AG04450 (cell line): ENCODE measurements around the gene FAM131B. TPM values are rescaled to one million over a fixed set of nuclear protein-coding genes. Genes with fewer than 3 reads are reported as not detected.
A peak's percentile ranks its signal among the peaks of the same experiment; 100 is the strongest.

ENCODE experiments used
- CTCF ChIA-PET: fragments of 300-600, 350-600 bp; formaldehyde crosslinking; extraction: SDS; loops from one replicate; lab custom pipeline; 2022; ENCODE audit warnings: antibody characterized with exemption, inconsistent platforms; lab: Charles Lee
- POLR2A ChIA-PET: fragments of 350-600 bp; formaldehyde crosslinking; extraction: SDS; loops from one replicate; lab custom pipeline; 2021; ENCODE audit warnings: antibody characterized with exemption, inconsistent platforms; lab: Yijun Ruan, JAX
- DNase-seq: peaks from one replicate; pipeline ENCODE4 v3.0.0-alpha.2; 2011; ENCODE audit warnings: low read depth, low spot score
- H3K27ac ChIP-seq: one replicate; pipeline ENCODE4 v1.5.1; 2012; ENCODE audit warnings: low read depth, low read length, control low read depth
- H3K27me3 ChIP-seq: one replicate; pipeline ENCODE4 v1.6.0; 2012; ENCODE audit warnings: low read length; ENCODE audit not compliant: control insufficient read depth, insufficient read depth
- H3K4me3 ChIP-seq: 2 replicates; pipeline ENCODE4 v1.5.1; 2011; ENCODE audit warnings: mild to moderate bottlenecking, low read depth, low read length, control low read depth
- H3K9me3 ChIP-seq: 2 replicates; pipeline ENCODE4 v1.5.1; 2012; ENCODE audit warnings: low read length; ENCODE audit not compliant: control insufficient read depth, insufficient read depth
- polyA plus RNA-seq: library from polyadenylated mRNA; depleted of rRNA; stranded (reverse); fragments of >200 nt; gene quantifications from 2 replicates; pipeline ENCODE4 v1.2.3, GENCODE V29; 2011
- TF ChIP-seq, protein P1 (sequence below): IDR thresholded peaks from 2 replicates; pipeline ENCODE4 v1.5.1; 2011; ENCODE audit warnings: low read depth, low read length, control low read depth, inconsistent platforms

The FAM131B gene
- polyA plus RNA-seq, 1 experiment, result 3.1 TPM

DNA sequence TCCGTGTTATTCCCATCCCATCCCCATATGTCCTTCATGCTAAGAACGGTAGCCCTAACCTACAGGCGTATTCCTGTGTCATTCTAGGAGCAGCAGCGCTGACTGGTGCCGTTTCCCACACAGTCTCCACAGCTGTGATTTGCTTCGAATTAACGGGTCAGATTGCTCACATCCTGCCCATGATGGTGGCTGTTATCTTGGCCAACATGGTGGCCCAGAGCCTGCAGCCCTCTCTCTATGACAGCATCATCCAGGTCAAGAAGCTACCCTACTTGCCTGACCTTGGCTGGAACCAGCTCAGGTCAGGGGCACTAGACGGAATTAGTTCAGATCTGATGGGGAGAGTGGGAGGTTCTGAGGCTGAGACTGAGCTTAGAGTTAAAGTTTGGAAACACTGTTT is 20.7 kb downstream of the FAM131B start:
- POLR2A ChIA-PET, result no interaction called here
- CTCF ChIA-PET, result interaction anchor here (1.9 kb wide), 1 partner anchor 76 kb away, joined by 5 read pairs; no protein-coding TSS in a partner anchor

DNA sequence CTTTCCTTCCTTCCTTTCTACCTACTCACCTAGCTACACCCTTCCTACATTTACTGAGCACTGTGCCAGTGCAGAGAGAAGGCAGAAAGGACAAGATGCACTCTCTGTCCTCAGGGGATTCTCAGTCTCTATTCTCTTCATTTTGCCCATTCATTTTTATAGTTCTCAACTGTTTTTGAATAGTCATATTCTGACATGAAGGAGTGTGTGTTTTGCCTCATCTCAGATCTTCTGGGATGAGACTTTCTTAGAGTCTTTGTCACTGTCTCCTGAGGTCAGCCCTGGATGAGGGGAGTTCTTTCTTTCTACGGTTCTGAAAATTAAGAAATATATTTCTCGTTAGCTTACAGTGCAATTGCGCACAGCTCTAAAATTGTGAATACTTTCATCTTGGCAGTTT is 25.3 kb downstream of the FAM131B start:
- H3K27ac ChIP-seq, result no peak overlapping the region
- CTCF ChIA-PET, result interaction anchor here (0.8 to 1.4 kb wide), 2 partner anchors 8 to 96 kb away, joined by 4 to 6 read pairs; no protein-coding TSS in a partner anchor
- H3K27me3 ChIP-seq, result peaks cover 14% of the 10 kb centered on the region
- POLR2A ChIA-PET, result interaction anchor here (0.5 kb wide), 1 partner anchor 55 kb away, joined by 3 read pairs; no protein-coding TSS in a partner anchor
- H3K4me3 ChIP-seq, result no peak overlapping the region
- TF ChIP-seq, protein P1, sequence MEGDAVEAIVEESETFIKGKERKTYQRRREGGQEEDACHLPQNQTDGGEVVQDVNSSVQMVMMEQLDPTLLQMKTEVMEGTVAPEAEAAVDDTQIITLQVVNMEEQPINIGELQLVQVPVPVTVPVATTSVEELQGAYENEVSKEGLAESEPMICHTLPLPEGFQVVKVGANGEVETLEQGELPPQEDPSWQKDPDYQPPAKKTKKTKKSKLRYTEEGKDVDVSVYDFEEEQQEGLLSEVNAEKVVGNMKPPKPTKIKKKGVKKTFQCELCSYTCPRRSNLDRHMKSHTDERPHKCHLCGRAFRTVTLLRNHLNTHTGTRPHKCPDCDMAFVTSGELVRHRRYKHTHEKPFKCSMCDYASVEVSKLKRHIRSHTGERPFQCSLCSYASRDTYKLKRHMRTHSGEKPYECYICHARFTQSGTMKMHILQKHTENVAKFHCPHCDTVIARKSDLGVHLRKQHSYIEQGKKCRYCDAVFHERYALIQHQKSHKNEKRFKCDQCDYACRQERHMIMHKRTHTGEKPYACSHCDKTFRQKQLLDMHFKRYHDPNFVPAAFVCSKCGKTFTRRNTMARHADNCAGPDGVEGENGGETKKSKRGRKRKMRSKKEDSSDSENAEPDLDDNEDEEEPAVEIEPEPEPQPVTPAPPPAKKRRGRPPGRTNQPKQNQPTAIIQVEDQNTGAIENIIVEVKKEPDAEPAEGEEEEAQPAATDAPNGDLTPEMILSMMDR, result no peak
- no peak for DNase-seq
- no peaks in the 10 kb centered on the region for H3K9me3 ChIP-seq

More for the DNA sequence above, 20.7 kb downstream of the FAM131B start:
- Histone ChIP-seq H3K27me3 (peaks cover 23% of the 10 kb centered on the region), H3K27ac (no peak overlapping the region), H3K9me3 (no peaks in the 10 kb centered on the region; the same call in 1 of the 2 replicates), H3K4me3 (no peak overlapping the region)
- DNase-seq, result no peak
- TF ChIP-seq, protein P1, result no peak

DNA sequence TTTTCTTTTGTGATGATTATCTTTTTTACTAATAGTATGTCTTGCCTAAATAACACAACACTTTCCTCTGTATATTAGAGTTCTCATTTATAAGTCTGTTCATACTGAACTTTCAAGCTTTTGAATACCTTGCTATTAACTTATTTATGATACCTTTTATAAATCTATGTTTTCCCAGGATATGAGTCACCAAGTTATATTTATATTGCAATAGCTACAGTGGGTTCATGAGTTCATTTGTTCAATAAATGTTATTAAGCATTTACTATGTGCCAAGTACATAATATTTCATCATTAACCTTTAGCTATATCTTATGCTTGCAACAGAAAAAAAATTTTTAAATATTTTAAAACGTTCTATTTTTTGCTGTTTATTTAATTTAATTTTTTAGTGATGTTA is 28.3 kb downstream of the FAM131B start:
- no peak overlapping the region for H3K27ac ChIP-seq
- no peaks in the 10 kb centered on the region for H3K9me3 ChIP-seq
- ChIA-PET POLR2A (interaction anchor here (1.0 kb wide), 1 partner anchor 58 kb away, joined by 3 read pairs; no protein-coding TSS in a partner anchor), CTCF (interaction anchor here (0.6 to 2.3 kb wide), 5 partner anchors 12 to 119 kb away, joined by 3 to 13 read pairs (median 6); no protein-coding TSS in a partner anchor)
- H3K27me3 ChIP-seq, result peaks cover 6% of the 10 kb centered on the region
- no peak overlapping the region for H3K4me3 ChIP-seq
- no peak for DNase-seq
- TF ChIP-seq, protein P1, result no peak

DNA sequence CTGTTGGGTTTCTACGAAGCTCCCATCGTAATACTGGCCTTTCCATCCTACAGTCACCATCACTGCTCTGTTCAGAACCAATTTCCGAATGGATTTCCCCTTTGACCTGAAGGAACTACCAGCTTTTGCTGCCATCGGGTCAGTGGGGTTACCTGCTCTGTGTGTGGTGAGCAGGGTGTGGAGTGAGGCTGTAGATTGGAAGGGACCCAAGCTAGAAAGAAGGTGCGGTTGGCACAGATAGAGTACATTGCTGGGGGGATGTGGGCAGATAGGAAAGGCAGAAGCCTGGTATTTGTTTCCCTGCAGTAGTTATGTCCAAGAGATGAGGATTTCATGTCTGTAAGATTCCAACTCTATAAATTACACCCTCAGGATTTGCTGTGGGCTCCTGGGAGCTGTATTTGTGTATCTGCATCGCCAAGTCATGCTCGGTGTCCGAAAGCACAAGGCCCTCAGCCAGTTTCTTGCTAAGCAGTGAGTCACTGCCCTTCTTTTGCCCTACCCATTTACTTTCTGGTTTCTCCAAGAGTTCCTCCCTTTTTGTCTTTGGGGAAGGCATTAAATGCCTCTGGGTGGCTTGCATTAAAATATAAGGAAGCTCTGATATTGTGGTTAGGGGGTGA is 31.2 kb downstream of the FAM131B start:
- TF ChIP-seq, protein P1, result no peak
- DNase-seq, result peak; percentile 77
- Histone ChIP-seq H3K27me3 (no peaks in the 10 kb centered on the region), H3K4me3 (no peak overlapping the region), H3K9me3 (no peaks in the 10 kb centered on the region), H3K27ac (peak overlapping the region; percentile 66)
- ChIA-PET CTCF (interaction anchor here (0.6 to 2.6 kb wide), 2 partner anchors 14 to 91 kb away, joined by 3 to 13 read pairs; no protein-coding TSS in a partner anchor), POLR2A (interaction anchor here (0.6 to 0.8 kb wide), 4 partner anchors 19 to 49 kb away, joined by 3 to 4 read pairs (median 3); no protein-coding TSS in a partner anchor)
